K562 (cell line): ENCODE results near the gene RFNG. TPM values are rescaled to one million over a fixed set of nuclear protein-coding genes. Genes with fewer than 3 reads are reported as not detected.

Experiments
- ATF7 ChIP-seq: fragments of 450-650 bp; IDR thresholded peaks from 2 replicates; pipeline ENCODE4 v1.7.1; 2014; ENCODE audit warnings: mild to moderate bottlenecking, moderate library complexity
- CBFA2T3 ChIP-seq: fragments of 450-650 bp; IDR thresholded peaks from 2 replicates; pipeline ENCODE4 v1.6.1; 2017
- DMBX1 ChIP-seq: fragments of 250-450 bp; sonication (Bioruptor Pico); IDR thresholded peaks from 2 replicates; pipeline ENCODE4 v1.8.0; 2022; ENCODE audit warnings: inconsistent platforms, mild to moderate bottlenecking, moderate library complexity, borderline replicate concordance
- ETV1 ChIP-seq: fragments of 450-650 bp; conservative IDR thresholded peaks from 2 replicates; pipeline ENCODE4 v1.6.1; 2016; ENCODE audit warnings: missing genetic modification characterization, control low read depth, low read depth, missing compliant biosample characterization
- FOXM1 ChIP-seq, 2 experiments: fragments of 450-650 bp in 1 of 2; sonication (generic) in 1 of 2; formaldehyde crosslinking in 1 of 2; IDR thresholded peaks; 2 replicates each; pipeline versions ENCODE4 v1.6.1 to v1.9.0; 2017 to 2022; ENCODE audit warnings: low read depth in 2 of 2, mild to moderate bottlenecking in 2 of 2, missing genetic modification reagents in 1 of 2, moderate library complexity in 1 of 2
- KDM5B ChIP-seq: fragments of 200-600 bp; sonication (generic); IDR thresholded peaks from 2 replicates; pipeline ENCODE4 v1.6.1; 2012; ENCODE audit warnings: low read depth, mild to moderate bottlenecking, moderate library complexity, low read length, control low read depth, inconsistent platforms; ENCODE audit not compliant: insufficient replicate concordance
- MYC ChIP-seq, 2 experiments: fragments of 250-450 bp in 1 of 2; sonication (Bioruptor Pico) in 1 of 2; IDR thresholded peaks; 2 replicates each; pipeline versions ENCODE4 v1.5.1 to v1.6.1; 2012 to 2021; ENCODE audit warnings: low read depth in 2 of 2, borderline replicate concordance in 1 of 2, improper control_type of control experiment in 1 of 2, low read length in 1 of 2, mild to moderate bottlenecking in 1 of 2, moderate library complexity in 1 of 2
- POLR2A ChIP-seq: fragments of 450-650 bp; conservative IDR thresholded peaks from 2 replicates; pipeline ENCODE4 v1.6.1; 2016
- TAF1 ChIP-seq: IDR thresholded peaks from 2 replicates; pipeline ENCODE4 v1.6.1; 2011; ENCODE audit warnings: mild to moderate bottlenecking, low read length, moderate library complexity; ENCODE audit not compliant: insufficient read depth, control insufficient read depth, severe bottlenecking; ENCODE audit errors: extremely low read depth
- TOE1 ChIP-seq, 2 experiments: fragments of 450-650 bp in 1 of 2; sonication (generic) in 1 of 2; formaldehyde crosslinking in 1 of 2; IDR thresholded peaks; 2 replicates each; pipeline versions ENCODE4 v1.7.1 to v1.8.0; 2016 to 2022; ENCODE audit warnings: borderline replicate concordance in 2 of 2, mild to moderate bottlenecking in 2 of 2, antibody characterized with exemption in 1 of 2, inconsistent platforms in 1 of 2, low read depth in 1 of 2, missing genetic modification reagents in 1 of 2, moderate library complexity in 1 of 2
- TSC22D4 ChIP-seq: fragments of 450-650 bp; IDR thresholded peaks from 2 replicates; pipeline ENCODE4 v1.6.1; 2016; ENCODE audit warnings: missing genetic modification characterization, missing biosample characterization, control low read depth
- ZFX ChIP-seq: sonication (generic); formaldehyde crosslinking; IDR thresholded peaks from 2 replicates; pipeline ENCODE4 v1.8.0; 2022; ENCODE audit warnings: mild to moderate bottlenecking, missing genetic modification reagents, moderate library complexity
- ZNF12 ChIP-seq: sonication (generic); formaldehyde crosslinking; IDR thresholded peaks from 2 replicates; pipeline ENCODE4 v1.4.0; 2020; ENCODE audit warnings: mild to moderate bottlenecking, missing genetic modification reagents
- polyA plus RNA-seq, 8 experiments: library from polyadenylated mRNA; depleted of rRNA in 4 of 8; stranded (reverse) in 5 of 8; unstranded in 3 of 8; fragments of >200 nt; fragmentation: Nextera tagmentation in 2 of 8; fragmentation: Illumina TruSeq in 1 of 8; extraction: Ambion mirVana in 2 of 8; extraction: Trizol in 1 of 8; gene quantifications; 2 replicates each; pipeline versions ENCODE4 v1.2.1 to v1.2.3, GENCODE V29; 2011 to 2014; ENCODE audit warnings: inconsistent platforms in 1 of 8, missing spikeins in 1 of 8
- total RNA-seq, 7 experiments: library from RNA; depleted of rRNA in 6 of 7; stranded (reverse); fragments of >200 nt in 6 of 7; fragmentation: Illumina TruSeq in 2 of 7; extraction: Trizol in 2 of 7; gene quantifications; 2 replicates each; pipeline versions ENCODE4 v1.2.1 to v1.2.3, GENCODE V29; 2011 to 2021; ENCODE audit warnings: low replicate concordance in 1 of 7
- TF ChIP-seq, protein P1 (sequence below): sonication (generic); formaldehyde crosslinking; IDR thresholded peaks from 2 replicates; pipeline ENCODE4 v1.8.0; 2022; ENCODE audit warnings: mild to moderate bottlenecking, missing genetic modification reagents
- TF ChIP-seq, protein P2 (sequence below), 2 experiments: fragments of 450-650 bp; conservative IDR thresholded peaks; 2 replicates each; pipeline ENCODE4 v1.6.1; 2017; ENCODE audit warnings: mild to moderate bottlenecking in 2 of 2, moderate library complexity in 2 of 2
- TF ChIP-seq, protein P3 (sequence below): fragments of 450-650 bp; IDR thresholded peaks from 2 replicates; pipeline ENCODE4 v1.6.1; 2018; ENCODE audit not compliant: partially characterized antibody

RFNG gene
- total and polyA plus RNA-seq, 9 of the 15 experiments (the other 6 are each of a cell fraction or from before 2014, with no cell fraction given), result 0.32 to 32.8 (median 9.5) TPM

DNA sequence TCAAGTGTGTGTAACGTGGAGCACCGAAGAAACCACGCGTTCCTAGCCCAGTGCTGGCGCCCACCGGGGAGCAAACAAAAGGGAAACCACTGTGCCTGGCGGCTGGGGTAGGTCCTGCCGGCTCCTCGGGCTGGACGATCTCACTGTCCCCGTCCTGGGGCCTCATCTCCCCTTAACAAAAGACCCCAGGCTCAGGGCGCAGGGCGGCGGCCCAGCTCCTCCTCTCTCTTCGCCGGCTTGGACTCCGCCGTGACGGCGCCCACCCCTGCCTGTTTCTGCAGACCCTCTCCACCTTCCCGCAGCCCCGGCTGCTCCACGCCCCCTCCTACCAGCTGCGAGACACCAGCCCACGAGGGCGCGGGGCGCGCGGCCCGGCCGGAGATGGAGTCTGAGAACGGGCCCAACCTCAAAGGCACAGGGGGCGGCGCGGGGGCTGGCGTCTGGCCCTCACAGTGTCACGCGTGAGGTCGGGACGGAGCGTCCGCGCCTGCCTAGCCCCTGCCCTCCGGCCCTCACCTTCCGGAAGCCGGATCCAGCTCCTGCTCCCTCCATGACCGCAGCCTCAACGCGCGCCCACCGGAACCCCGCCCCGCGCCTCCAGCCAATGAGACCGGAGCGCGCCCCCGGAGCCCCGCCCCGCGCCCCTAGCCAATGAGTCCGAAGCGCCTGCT, 29.2 kb downstream of the RFNG start, which contains the start of gene CENPX (continued):
- TF ChIP-seq FOXM1 (IDR thresholded peaks at IDR 0.05; ENCODE audit: low read depth) (no peak), FOXM1 (CRISPR knock-in tag; IDR thresholded peaks at IDR 0.05; ENCODE audit: low read depth) (peak; percentile 61; the same call in 1 of the 2 replicates), TOE1 (IDR thresholded peaks at IDR 0.05; ENCODE audit: borderline replicate concordance) (no peak), TOE1 (CRISPR knock-in tag; IDR thresholded peaks at IDR 0.05; ENCODE audit: borderline replicate concordance, low read depth) (no peak), POLR2A (peak; percentile 82), TSC22D4 (no peak), ATF7 (peak; percentile 45; the same call in 1 of the 2 replicates), ZNF12 (CRISPR knock-in tag) (peak; percentile 32; the same call in 1 of the 2 replicates), KDM5B (peak; percentile 51), ZFX (CRISPR knock-in tag) (0 out of 2 replicates have a peak, but pooled peaks have one; percentile 8), DMBX1 (CRISPR knock-in tag) (no peak), MYC (IDR thresholded peaks at IDR 0.05; ENCODE audit: low read depth, low read length) (no peak), MYC (CRISPR knock-in tag; IDR thresholded peaks at IDR 0.05; ENCODE audit: borderline replicate concordance, low read depth) (peak; percentile 71; the same call in 1 of the 2 replicates), CBFA2T3 (no peak), ETV1 (tag) (peak; percentile 82), TAF1 (peak; percentile 68)
- TF ChIP-seq, protein P1, sequence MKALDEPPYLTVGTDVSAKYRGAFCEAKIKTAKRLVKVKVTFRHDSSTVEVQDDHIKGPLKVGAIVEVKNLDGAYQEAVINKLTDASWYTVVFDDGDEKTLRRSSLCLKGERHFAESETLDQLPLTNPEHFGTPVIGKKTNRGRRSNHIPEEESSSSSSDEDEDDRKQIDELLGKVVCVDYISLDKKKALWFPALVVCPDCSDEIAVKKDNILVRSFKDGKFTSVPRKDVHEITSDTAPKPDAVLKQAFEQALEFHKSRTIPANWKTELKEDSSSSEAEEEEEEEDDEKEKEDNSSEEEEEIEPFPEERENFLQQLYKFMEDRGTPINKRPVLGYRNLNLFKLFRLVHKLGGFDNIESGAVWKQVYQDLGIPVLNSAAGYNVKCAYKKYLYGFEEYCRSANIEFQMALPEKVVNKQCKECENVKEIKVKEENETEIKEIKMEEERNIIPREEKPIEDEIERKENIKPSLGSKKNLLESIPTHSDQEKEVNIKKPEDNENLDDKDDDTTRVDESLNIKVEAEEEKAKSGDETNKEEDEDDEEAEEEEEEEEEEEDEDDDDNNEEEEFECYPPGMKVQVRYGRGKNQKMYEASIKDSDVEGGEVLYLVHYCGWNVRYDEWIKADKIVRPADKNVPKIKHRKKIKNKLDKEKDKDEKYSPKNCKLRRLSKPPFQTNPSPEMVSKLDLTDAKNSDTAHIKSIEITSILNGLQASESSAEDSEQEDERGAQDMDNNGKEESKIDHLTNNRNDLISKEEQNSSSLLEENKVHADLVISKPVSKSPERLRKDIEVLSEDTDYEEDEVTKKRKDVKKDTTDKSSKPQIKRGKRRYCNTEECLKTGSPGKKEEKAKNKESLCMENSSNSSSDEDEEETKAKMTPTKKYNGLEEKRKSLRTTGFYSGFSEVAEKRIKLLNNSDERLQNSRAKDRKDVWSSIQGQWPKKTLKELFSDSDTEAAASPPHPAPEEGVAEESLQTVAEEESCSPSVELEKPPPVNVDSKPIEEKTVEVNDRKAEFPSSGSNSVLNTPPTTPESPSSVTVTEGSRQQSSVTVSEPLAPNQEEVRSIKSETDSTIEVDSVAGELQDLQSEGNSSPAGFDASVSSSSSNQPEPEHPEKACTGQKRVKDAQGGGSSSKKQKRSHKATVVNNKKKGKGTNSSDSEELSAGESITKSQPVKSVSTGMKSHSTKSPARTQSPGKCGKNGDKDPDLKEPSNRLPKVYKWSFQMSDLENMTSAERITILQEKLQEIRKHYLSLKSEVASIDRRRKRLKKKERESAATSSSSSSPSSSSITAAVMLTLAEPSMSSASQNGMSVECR, result peak; percentile 97
- TF ChIP-seq, protein P2, sequence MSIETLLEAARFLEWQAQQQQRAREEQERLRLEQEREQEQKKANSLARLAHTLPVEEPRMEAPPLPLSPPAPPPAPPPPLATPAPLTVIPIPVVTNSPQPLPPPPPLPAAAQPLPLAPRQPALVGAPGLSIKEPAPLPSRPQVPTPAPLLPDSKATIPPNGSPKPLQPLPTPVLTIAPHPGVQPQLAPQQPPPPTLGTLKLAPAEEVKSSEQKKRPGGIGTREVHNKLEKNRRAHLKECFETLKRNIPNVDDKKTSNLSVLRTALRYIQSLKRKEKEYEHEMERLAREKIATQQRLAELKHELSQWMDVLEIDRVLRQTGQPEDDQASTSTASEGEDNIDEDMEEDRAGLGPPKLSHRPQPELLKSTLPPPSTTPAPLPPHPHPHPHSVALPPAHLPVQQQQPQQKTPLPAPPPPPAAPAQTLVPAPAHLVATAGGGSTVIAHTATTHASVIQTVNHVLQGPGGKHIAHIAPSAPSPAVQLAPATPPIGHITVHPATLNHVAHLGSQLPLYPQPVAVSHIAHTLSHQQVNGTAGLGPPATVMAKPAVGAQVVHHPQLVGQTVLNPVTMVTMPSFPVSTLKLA (conservative IDR thresholded peaks at IDR 0.05), result peak; percentile 49 to 86; a peak in 2 of 4 replicates
- TF ChIP-seq, protein P3, sequence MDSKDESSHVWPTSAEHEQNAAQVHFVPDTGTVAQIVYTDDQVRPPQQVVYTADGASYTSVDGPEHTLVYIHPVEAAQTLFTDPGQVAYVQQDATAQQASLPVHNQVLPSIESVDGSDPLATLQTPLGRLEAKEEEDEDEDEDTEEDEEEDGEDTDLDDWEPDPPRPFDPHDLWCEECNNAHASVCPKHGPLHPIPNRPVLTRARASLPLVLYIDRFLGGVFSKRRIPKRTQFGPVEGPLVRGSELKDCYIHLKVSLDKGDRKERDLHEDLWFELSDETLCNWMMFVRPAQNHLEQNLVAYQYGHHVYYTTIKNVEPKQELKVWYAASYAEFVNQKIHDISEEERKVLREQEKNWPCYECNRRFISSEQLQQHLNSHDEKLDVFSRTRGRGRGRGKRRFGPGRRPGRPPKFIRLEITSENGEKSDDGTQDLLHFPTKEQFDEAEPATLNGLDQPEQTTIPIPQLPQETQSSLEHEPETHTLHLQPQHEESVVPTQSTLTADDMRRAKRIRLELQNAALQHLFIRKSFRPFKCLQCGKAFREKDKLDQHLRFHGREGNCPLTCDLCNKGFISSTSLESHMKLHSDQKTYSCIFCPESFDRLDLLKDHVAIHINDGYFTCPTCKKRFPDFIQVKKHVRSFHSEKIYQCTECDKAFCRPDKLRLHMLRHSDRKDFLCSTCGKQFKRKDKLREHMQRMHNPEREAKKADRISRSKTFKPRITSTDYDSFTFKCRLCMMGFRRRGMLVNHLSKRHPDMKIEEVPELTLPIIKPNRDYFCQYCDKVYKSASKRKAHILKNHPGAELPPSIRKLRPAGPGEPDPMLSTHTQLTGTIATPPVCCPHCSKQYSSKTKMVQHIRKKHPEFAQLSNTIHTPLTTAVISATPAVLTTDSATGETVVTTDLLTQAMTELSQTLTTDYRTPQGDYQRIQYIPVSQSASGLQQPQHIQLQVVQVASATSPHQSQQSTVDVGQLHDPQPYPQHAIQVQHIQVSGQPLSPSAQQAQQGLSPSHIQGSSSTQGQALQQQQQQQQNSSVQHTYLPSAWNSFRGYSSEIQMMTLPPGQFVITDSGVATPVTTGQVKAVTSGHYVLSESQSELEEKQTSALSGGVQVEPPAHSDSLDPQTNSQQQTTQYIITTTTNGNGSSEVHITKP, result peak; percentile 80
